HS-27A (cell line): ENCODE data around the gene NHEJ1.

Experiments used
- DNase-seq: peaks from one replicate; pipeline ENCODE4 v3.0.0-alpha.2; 2012; ENCODE audit warnings: low read depth, missing footprints

NHEJ1 gene

GRCh38 chr2:219058541-219059374 is 101.9 kb downstream of the NHEJ1 start:
- no peak for DNase-seq

- DNase-seq = no peak
Measured at GRCh38 chr2:219057709-219058540, 102.7 kb downstream of the NHEJ1 start.

GRCh38 chr2:219056896-219057708 is 103.5 kb downstream of the NHEJ1 start:
- no peak for DNase-seq

- no peak for DNase-seq
Measured at GRCh38 chr2:219056176-219056895, 104.3 kb downstream of the NHEJ1 start.

- no peak for DNase-seq
Measured at GRCh38 chr2:219054956-219055903, 105.4 kb downstream of the NHEJ1 start.

GRCh38 chr2:219049282-219049681 is 111.3 kb downstream of the NHEJ1 start:
- no peak for DNase-seq

- no peak for DNase-seq
Measured at GRCh38 chr2:219045937-219046550, 114.6 kb downstream of the NHEJ1 start.

GRCh38 chr2:219042750-219043149 is 117.9 kb downstream of the NHEJ1 start:
- no peak for DNase-seq

GRCh38 chr2:219042157-219042556 is 118.5 kb downstream of the NHEJ1 start:
- no peak for DNase-seq

GRCh38 chr2:219041252-219041651 is 119.4 kb downstream of the NHEJ1 start, which contains the start of gene CFAP65:
TSS of gene CFAP65 (minus strand) at chr2:219041516. CDS start at chr2:219039048, 2,468 bp downstream.
- DNase-seq = no peak

GRCh38 chr2:219038600-219038999 is 122.0 kb downstream of the NHEJ1 start:
- no peak for DNase-seq

GRCh38 chr2:219037783-219038499 is 122.7 kb downstream of the NHEJ1 start:
- no peak for DNase-seq

- no peak for DNase-seq
Measured at GRCh38 chr2:219035942-219036341, 124.7 kb downstream of the NHEJ1 start.

- no peak for DNase-seq
Measured at GRCh38 chr2:219034823-219035222, 125.8 kb downstream of the NHEJ1 start.

GRCh38 chr2:219032051-219032745 is 128.4 kb downstream of the NHEJ1 start:
- DNase-seq = no peak

GRCh38 chr2:219031005-219031738 is 129.4 kb downstream of the NHEJ1 start:
- DNase-seq = no peak

- no peak for DNase-seq
Measured at GRCh38 chr2:219030177-219030940, 130.3 kb downstream of the NHEJ1 start.
